IPS-15b (cell line): ENCODE data around the gene INPPL1.

Source experiments
- H3K27me3 ChIP-seq: one replicate; pipeline ENCODE4 v1.6.1; 2013; ENCODE audit warnings: low read length; ENCODE audit not compliant: control insufficient read depth, insufficient read depth
- H3K36me3 ChIP-seq: one replicate; pipeline ENCODE4 v1.6.1; 2013; ENCODE audit warnings: low read length; ENCODE audit not compliant: control insufficient read depth, insufficient read depth
- H3K4me1 ChIP-seq: one replicate; pipeline ENCODE4 v1.6.1; 2013; ENCODE audit warnings: mild to moderate bottlenecking, low read length; ENCODE audit not compliant: control insufficient read depth, insufficient read depth
- H3K4me3 ChIP-seq: one replicate; pipeline ENCODE4 v1.5.1; 2013; ENCODE audit warnings: low read depth, low read length
- H3K9ac ChIP-seq: one replicate; pipeline ENCODE4 v1.6.1; 2013; ENCODE audit warnings: low read depth, mild to moderate bottlenecking, low read length
- H3K9me3 ChIP-seq: one replicate; pipeline ENCODE4 v1.6.1; 2013; ENCODE audit warnings: mild to moderate bottlenecking, low read length; ENCODE audit not compliant: control insufficient read depth, insufficient read depth

INPPL1 gene

GRCh38 chr11:72221386-72222075, 3.0 kb upstream of the INPPL1 start:
- Histone ChIP-seq H3K27me3 (peaks cover 3% of the 10 kb centered on the region), H3K9ac (no peak overlapping the region), H3K9me3 (no peaks in the 10 kb centered on the region), H3K4me3 (no peak overlapping the region), H3K4me1 (peaks cover 15% of the 10 kb centered on the region), H3K36me3 (no peaks in the 10 kb centered on the region)

DNA sequence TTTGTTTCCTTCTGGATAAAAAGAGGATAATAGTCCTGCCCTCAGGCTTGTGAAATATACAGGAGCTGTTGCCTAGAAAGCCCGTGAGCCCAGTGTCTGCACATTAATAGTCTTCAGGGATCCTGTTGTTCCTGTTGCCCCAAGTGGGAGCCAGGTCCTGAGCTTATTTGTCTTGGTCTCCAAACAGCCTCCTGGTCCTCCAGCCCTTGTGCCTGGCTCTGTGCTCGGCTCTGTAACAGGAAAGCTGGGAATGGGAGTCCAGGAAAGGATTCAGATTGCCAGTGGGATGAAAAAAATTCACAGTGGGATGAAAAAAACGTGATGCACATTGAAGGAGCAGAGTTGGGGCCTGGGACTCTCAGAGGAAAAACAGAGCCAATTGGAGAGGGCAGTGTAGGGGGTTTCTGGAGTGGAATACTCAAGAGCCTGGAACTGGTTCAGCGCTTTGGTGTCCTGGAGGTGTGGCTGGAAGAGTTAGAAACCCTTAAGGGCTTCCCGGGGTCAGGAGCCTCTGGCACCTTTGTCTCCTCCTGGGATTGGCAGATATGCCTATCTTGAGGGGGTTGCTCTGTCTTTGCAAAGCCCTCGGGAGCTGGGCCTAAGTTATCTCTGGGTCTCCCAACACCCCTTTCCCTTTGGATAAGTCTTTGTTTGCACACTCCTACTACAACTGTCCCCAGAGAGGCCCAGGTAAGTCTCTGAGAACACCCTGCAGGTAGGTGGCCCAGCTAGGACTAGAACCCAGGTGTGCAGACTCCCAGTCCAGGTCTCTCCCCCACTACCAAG, 2.3 kb upstream of the INPPL1 start:
- Histone ChIP-seq H3K4me1 (peaks cover 15% of the 10 kb centered on the region), H3K27me3 (peaks cover 2% of the 10 kb centered on the region), H3K36me3 (no peaks in the 10 kb centered on the region), H3K9me3 (no peaks in the 10 kb centered on the region), H3K4me3 (peak overlapping the region; percentile 60), H3K9ac (peak overlapping the region; percentile 60)

GRCh38 chr11:72222907-72223614, 1.5 kb upstream of the INPPL1 start:
- H3K4me3 ChIP-seq: peak overlapping the region; percentile 60
- H3K9ac ChIP-seq: peak overlapping the region; percentile 60
- peaks cover 2% of the 10 kb centered on the region for H3K27me3 ChIP-seq
- peaks cover 15% of the 10 kb centered on the region for H3K4me1 ChIP-seq
- peaks cover 2% of the 10 kb centered on the region for H3K36me3 ChIP-seq
- no peaks in the 10 kb centered on the region for H3K9me3 ChIP-seq

DNA sequence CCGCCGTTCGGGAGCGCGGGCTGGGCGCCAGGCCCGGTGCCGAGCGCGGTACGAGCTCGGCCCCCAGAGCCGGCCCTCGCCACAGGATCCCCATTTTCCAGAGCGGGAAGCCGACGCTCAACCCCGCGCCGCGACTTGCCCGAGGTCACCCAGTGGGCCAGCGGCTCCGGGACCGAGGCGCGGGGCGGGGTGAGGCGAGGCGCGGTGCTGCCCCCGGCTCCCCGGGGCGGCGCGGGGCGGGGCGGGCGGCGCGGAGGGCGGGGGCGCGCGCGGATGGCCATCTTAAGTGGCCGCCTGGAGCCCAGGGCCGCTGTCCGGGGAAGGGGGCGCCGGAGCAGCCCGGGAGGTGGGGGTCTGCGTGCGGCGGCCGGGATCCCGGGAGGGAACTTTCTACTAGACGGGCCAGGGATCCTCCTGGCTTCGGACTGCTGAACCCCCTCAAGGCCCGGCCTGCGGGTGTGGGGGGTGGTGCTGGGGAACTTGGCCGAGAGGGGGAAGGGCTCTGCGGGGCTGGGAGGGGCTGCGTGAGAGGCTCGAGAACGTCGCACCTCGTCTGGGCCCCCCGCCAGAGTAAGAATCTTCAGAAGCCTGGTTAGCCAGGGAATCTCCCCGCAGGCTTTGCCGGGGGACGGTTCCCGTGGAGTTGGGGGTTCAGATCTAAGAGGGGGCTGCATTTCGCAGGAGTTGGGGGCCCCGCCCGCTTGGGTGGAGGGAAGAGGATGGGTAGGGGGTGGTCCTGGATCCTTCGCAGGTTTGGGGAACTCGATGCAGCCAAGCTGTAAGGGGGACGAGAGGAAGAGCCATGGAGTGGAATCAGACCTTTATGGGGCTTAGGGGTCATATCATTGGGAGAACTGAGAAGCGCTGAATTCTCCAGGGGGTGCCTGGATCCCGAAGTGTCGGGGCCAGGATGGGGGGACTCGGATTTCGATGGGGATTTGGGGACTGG, 678 bp upstream of the INPPL1 start:
- Histone ChIP-seq H3K36me3 (peaks cover 8% of the 10 kb centered on the region), H3K27me3 (no peaks in the 10 kb centered on the region), H3K9ac (peak overlapping the region; percentile 57), H3K9me3 (no peaks in the 10 kb centered on the region), H3K4me1 (peaks cover 15% of the 10 kb centered on the region), H3K4me3 (peak overlapping the region; percentile 77)

DNA sequence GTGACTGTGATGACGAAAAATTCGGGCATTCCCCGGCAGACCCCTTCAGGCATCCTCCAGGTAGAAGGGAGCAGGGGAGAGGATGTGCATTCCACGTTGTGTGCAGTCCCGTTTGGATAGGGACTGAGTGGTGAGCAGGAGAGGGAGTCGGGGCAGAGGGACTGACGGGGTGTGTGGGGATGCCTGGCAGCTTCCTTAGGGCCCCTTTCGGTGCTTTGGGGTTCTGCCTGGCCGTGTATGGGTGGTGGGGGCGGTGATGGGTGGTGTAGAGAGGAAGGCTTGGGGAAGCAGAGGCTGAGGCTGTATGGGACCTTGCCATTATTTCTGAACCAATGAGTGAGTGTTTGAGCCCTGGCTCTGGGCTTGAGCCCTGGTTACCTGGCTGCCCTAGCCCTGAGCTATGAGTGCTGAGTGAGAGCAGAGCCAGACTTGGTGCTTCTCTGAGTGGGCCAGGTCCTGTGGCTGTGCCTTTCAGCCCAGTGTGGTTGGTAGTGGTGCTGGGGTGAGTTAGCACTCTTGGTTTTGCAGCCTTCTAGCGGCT, 914 bp downstream of the INPPL1 start:
- no peak overlapping the region for H3K9ac ChIP-seq
- peak overlapping the region; percentile 77 for H3K4me3 ChIP-seq
- H3K4me1 ChIP-seq: peaks cover 15% of the 10 kb centered on the region
- peaks cover 24% of the 10 kb centered on the region for H3K36me3 ChIP-seq
- no peaks in the 10 kb centered on the region for H3K9me3 ChIP-seq
- no peaks in the 10 kb centered on the region for H3K27me3 ChIP-seq

GRCh38 chr11:72226701-72227100, 2.1 kb downstream of the INPPL1 start:
- Histone ChIP-seq H3K9ac (no peak overlapping the region), H3K4me1 (peaks cover 10% of the 10 kb centered on the region), H3K27me3 (no peaks in the 10 kb centered on the region), H3K36me3 (peaks cover 34% of the 10 kb centered on the region), H3K4me3 (no peak overlapping the region), H3K9me3 (no peaks in the 10 kb centered on the region)

DNA sequence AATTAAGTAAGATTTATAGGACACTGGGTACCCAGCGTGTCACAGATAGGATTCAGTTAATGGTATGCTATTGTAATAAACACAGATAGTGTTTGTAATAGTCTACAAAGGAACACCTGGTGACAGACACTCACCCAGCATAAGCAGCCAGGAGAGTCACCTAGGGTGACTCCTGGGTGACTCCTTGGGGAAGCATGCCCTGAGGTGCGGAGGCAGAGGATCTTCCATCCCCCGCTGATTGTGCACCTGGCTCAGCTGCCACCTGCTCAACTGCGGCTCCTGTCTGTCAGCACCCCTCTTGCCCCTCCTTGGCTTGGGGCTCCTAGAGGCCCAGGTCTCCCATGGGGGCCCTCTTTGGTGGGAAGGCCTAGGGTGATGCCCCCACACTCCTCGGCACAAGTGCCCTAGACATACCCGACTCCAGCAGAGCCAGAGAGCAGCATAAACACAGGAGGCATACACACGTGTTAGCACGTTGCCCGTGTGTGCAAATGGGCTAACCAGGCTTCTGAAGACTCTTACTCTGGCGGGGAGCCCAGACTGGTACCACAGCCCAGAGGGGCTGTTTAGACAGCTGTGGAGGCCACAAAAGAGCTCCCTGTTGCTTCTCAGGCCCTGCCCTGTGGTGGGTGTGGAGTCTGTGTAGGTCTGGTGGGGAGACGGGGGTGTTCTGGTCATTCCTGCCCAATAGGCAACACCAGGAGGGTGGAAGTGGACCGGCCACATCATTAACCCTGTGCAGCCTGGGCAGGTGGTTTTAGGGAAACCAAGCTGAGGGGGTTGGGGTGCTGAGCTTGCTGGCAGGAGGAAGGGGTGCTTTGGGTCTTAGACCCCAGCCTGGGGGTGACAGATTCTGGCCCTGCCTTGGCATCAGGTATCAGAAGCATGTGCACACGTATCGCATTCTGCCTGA, 3.0 kb downstream of the INPPL1 start:
- no peaks in the 10 kb centered on the region for H3K27me3 ChIP-seq
- peaks cover 5% of the 10 kb centered on the region for H3K4me1 ChIP-seq
- no peak overlapping the region for H3K4me3 ChIP-seq
- peaks cover 43% of the 10 kb centered on the region for H3K36me3 ChIP-seq
- H3K9me3 ChIP-seq: no peaks in the 10 kb centered on the region
- no peak overlapping the region for H3K9ac ChIP-seq

DNA sequence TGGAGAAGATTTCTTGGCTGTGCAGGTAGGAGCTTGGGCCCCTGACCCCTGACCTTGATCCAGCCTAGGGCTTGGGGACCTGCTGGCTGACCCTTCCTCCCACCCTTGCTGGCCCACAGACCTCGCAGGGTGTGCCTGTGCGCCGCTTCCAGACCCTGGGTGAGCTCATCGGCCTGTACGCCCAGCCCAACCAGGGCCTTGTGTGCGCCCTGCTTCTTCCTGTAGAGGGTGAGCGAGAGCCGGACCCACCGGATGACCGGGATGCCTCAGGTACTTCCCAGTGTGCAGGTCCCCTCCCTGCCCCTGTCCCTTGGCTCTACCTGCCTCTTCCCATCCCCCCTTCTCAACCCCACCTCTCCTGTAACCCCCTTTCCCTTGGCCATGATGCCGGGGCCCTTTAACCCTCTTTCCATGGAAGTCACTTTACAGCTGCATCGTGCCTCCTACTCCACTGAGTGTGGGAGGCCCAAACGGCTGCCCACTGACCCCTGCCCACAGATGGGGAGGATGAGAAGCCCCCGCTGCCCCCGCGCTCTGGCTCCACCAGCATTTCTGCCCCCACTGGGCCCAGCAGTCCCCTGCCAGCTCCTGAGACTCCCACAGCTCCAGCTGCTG, 3.8 kb downstream of the INPPL1 start:
- H3K27me3 ChIP-seq: no peaks in the 10 kb centered on the region
- H3K36me3 ChIP-seq: peaks cover 48% of the 10 kb centered on the region
- H3K4me1 ChIP-seq: peaks cover 2% of the 10 kb centered on the region
- H3K4me3 ChIP-seq: no peak overlapping the region
- no peak overlapping the region for H3K9ac ChIP-seq
- no peaks in the 10 kb centered on the region for H3K9me3 ChIP-seq

- Histone ChIP-seq H3K4me3 (no peak overlapping the region), H3K27me3 (no peaks in the 10 kb centered on the region), H3K9me3 (no peaks in the 10 kb centered on the region), H3K4me1 (peaks cover 2% of the 10 kb centered on the region), H3K36me3 (peaks cover 52% of the 10 kb centered on the region), H3K9ac (no peak overlapping the region)
These were observed 4.3 kb downstream of the INPPL1 start for GRCh38 chr11:72228844-72229231.

DNA sequence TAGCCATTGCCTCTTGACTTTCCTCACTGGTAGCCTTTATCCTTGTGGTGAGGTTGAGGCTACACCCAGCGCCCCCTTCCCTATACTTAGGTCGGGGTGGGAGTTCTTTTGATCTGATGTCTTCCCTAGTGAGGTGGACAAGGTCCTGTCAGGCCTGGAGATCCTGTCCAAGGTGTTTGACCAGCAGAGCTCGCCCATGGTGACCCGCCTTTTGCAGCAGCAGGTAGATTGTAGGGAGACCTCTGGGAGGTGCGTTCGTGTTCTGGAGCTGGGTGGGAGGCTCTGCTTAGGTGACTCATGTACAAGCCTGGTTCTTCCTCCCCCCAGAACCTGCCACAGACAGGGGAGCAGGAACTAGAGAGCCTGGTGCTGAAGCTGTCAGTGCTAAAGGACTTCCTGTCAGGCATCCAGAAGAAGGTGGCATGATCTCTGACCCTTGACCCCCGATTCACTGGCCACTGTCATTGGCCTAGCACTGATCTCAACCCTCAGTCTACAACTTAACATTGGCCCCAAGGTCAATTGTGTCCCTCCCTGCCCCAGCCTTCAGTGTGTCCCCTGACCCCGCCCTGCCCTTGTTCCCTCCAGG, 4.9 kb downstream of the INPPL1 start:
- peaks cover 2% of the 10 kb centered on the region for H3K4me1 ChIP-seq
- H3K36me3 ChIP-seq: peaks cover 58% of the 10 kb centered on the region
- no peaks in the 10 kb centered on the region for H3K9me3 ChIP-seq
- no peak overlapping the region for H3K4me3 ChIP-seq
- no peaks in the 10 kb centered on the region for H3K27me3 ChIP-seq
- H3K9ac ChIP-seq: no peak overlapping the region
